Measurements from ENCODE around the gene KLRF1. TPM values are rescaled to one million over a fixed set of nuclear protein-coding genes. Genes with fewer than 3 reads are reported as not detected.

KLRF1 gene
- total RNA-seq, 1 experiment from 2014 or later, result not detected

- Histone ChIP-seq H3K9ac (ENCODE audit: extremely low read depth, insufficient read length, low read length) (no peak overlapping the region), H4K91ac (ENCODE audit: insufficient read length, low read depth, low read length) (no peak overlapping the region), H4K5ac (ENCODE audit: insufficient read length, low read depth, low read length) (no peak overlapping the region), H2BK15ac (ENCODE audit: low read depth, low read length) (no peak overlapping the region), H4K8ac (replicated peaks; ENCODE audit: insufficient read length, low read depth, low read length) (no peak overlapping the region), H3K9me3 (ENCODE audit: control insufficient read depth, low read depth, low read length) (no peaks in the 10 kb centered on the region), H2BK20ac (ENCODE audit: low read depth, low read length, poor library complexity, severe bottlenecking) (no peak overlapping the region), H3K27me3 (ENCODE audit: insufficient read depth, low read length) (no peaks in the 10 kb centered on the region), H2BK5ac (ENCODE audit: insufficient read length, low read length) (no peak overlapping the region), H3K56ac (ENCODE audit: insufficient read length, low read depth, low read length) (no peak overlapping the region), H3K27ac (ENCODE audit: insufficient read length, low read depth, low read length) (no peak overlapping the region), H4K20me1 (ENCODE audit: control insufficient read depth, insufficient read depth, insufficient read length) (no peaks in the 10 kb centered on the region), H3K18ac (ENCODE audit: insufficient read length, low read depth, low read length) (no peak overlapping the region), H3T11ph (ENCODE audit: low read length) (no peak overlapping the region), H3K23ac (ENCODE audit: insufficient read length, low read depth, low read length) (no peak overlapping the region), H3K4me2 (ENCODE audit: insufficient read depth, insufficient read length, low read length) (no peak overlapping the region), H3K79me2 (ENCODE audit: insufficient read depth, low read length) (no peaks in the 10 kb centered on the region), H3K23me2 (ENCODE audit: insufficient read length, low read depth, low read length, poor library complexity, severe bottlenecking) (no peaks in the 10 kb centered on the region), H3K4me1 (ENCODE audit: insufficient read depth, low read length) (no peaks in the 10 kb centered on the region), H2BK12ac (ENCODE audit: insufficient read length, low read depth, low read length) (no peak overlapping the region), H3K14ac (ENCODE audit: insufficient read depth, low read length) (no peak overlapping the region), H2AFZ (ENCODE audit: low read length) (no peak overlapping the region), H2BK120ac (ENCODE audit: low read depth, low read length, poor library complexity, severe bottlenecking) (no peak overlapping the region), H3K4ac (ENCODE audit: low read depth, low read length) (no peak overlapping the region), H3K79me1 (ENCODE audit: insufficient read depth, low read depth, low read length, poor library complexity, severe bottlenecking) (no peaks in the 10 kb centered on the region), H2AK5ac (ENCODE audit: insufficient read length, low read length) (no peak overlapping the region)
- no peaks in the 10 kb centered on the region; a peak in 1 of 5 replicates for H3K9me3 Mint-ChIP-seq
- TF ChIP-seq, protein P1, sequence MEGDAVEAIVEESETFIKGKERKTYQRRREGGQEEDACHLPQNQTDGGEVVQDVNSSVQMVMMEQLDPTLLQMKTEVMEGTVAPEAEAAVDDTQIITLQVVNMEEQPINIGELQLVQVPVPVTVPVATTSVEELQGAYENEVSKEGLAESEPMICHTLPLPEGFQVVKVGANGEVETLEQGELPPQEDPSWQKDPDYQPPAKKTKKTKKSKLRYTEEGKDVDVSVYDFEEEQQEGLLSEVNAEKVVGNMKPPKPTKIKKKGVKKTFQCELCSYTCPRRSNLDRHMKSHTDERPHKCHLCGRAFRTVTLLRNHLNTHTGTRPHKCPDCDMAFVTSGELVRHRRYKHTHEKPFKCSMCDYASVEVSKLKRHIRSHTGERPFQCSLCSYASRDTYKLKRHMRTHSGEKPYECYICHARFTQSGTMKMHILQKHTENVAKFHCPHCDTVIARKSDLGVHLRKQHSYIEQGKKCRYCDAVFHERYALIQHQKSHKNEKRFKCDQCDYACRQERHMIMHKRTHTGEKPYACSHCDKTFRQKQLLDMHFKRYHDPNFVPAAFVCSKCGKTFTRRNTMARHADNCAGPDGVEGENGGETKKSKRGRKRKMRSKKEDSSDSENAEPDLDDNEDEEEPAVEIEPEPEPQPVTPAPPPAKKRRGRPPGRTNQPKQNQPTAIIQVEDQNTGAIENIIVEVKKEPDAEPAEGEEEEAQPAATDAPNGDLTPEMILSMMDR (conservative IDR thresholded peaks at IDR 0.05), result no peak
- no peaks in the 10 kb centered on the region for H3K36me3 Mint-ChIP-seq (ENCODE audit: insufficient read depth in 1 of 3, low read depth in 3 of 3)
- no peak overlapping the region for H3K27ac Mint-ChIP-seq
- H3K27me3 Mint-ChIP-seq (ENCODE audit: low read depth), result no peaks in the 10 kb centered on the region
- H3K4me1 Mint-ChIP-seq, result peaks cover 12 to 15% of the 10 kb centered on the region in 2 experiments
- H3K4me3 Mint-ChIP-seq, result no peak overlapping the region
- no peak for DNase-seq
These were observed 55.9 kb downstream of the KLRF1 start for GRCh38 chr12:9883175-9883574.
